Spleen (tissue), 11 donors: ENCODE data around the gene TSKU. TPM values are rescaled to one million over a fixed set of nuclear protein-coding genes. Genes with fewer than 3 reads are reported as not detected.
"Not testable (repeated sequence)": the region's sequence is repeated elsewhere in the genome, so short reads cannot be mapped to it uniquely, and the experiment has no call there.

Experiments used
- DNase-seq: peaks from one replicate; pipeline ENCODE4 v3.0.0-alpha.2; 2020
- H3K27ac ChIP-seq, 8 donors: fragments of 200-600 bp; sonication (generic) in 7 of 8; 1 replicate in 4 of 8; 2 replicates in 4 of 8; pipeline versions ENCODE4 v1.5.0 to v1.8.0; 2016 to 2021; ENCODE audit warnings: inconsistent platforms in 4 of 8, mild to moderate bottlenecking in 4 of 8, moderate library complexity in 1 of 8
- H3K27me3 ChIP-seq, 7 donors: fragments of 200-600 bp; sonication (generic) in 6 of 7; replicated peaks in 1 of 7; 1 replicate in 4 of 7; 2 replicates in 3 of 7; pipeline versions ENCODE4 v1.5.0 to v1.8.0; 2016 to 2021; ENCODE audit warnings: inconsistent platforms in 3 of 7, mild to moderate bottlenecking in 1 of 7
- H3K36me3 ChIP-seq, 6 donors: fragments of 200-600 bp; sonication (generic) in 5 of 6; 1 replicate in 4 of 6; 2 replicates in 2 of 6; pipeline versions ENCODE4 v1.5.0 to v1.8.0; 2016 to 2021; ENCODE audit warnings: inconsistent platforms in 2 of 6
- H3K4me1 ChIP-seq, 6 donors: fragments of 200-600 bp; sonication (generic) in 5 of 6; 1 replicate in 3 of 6; 2 replicates in 3 of 6; pipeline versions ENCODE4 v1.5.0 to v1.8.0; 2016 to 2021; ENCODE audit warnings: inconsistent platforms in 3 of 6
- H3K4me3 ChIP-seq, 8 donors: fragments of 200-600 bp; sonication (generic) in 7 of 8; 1 replicate in 4 of 8; 2 replicates in 4 of 8; pipeline versions ENCODE4 v1.5.0 to v1.8.0; 2016 to 2021; ENCODE audit warnings: inconsistent platforms in 4 of 8, mild to moderate bottlenecking in 4 of 8, moderate library complexity in 2 of 8
- H3K9me3 ChIP-seq, 8 donors: fragments of 200-600 bp; sonication (generic) in 7 of 8; 1 replicate in 4 of 8; 2 replicates in 4 of 8; pipeline versions ENCODE4 v1.5.0 to v1.8.0; 2016 to 2021; ENCODE audit warnings: inconsistent platforms in 4 of 8
- POLR2A ChIP-seq, 3 donors: fragments of 450-650 bp; IDR thresholded peaks; one replicate each; pipeline ENCODE4 v1.5.1; 2017; ENCODE audit warnings: antibody characterized with exemption in 3 of 3, mild to moderate bottlenecking in 1 of 3
- POLR2AphosphoS5 ChIP-seq, 3 donors: sonication (generic); formaldehyde crosslinking; IDR thresholded peaks; one replicate each; pipeline ENCODE4 v1.5.1; 2017; ENCODE audit warnings: antibody characterized with exemption in 3 of 3
- WGBS, 5 donors: extraction: QIAGEN DNeasy Blood & Tissue Kit in 3 of 5; methylation state at CpG; one replicate each; pipeline versions ENCODE4 v1.1.5 to v1.1.7; 2013 to 2018; 5-methylcytosine and 5-hydroxymethylcytosine counted together
- intact Hi-C: fragments of 100-400 bp; cut with DNase I; formaldehyde crosslinking; loops from one replicate; pipeline ENCODE4 v1.15.0; 2023; ENCODE audit warnings: low total_unique reads
- polyA plus RNA-seq, 3 donors: library from polyadenylated mRNA; stranded (reverse); fragments of 200-250 nt; gene quantifications; one replicate each; pipeline ENCODE4 v1.2.1, GENCODE V29; 2013
- total RNA-seq, 7 donors: library from RNA; depleted of rRNA in 3 of 7; stranded (reverse); fragments of >200 nt in 3 of 7; fragmentation: NEBNext Ultra II Directional in 4 of 7; extraction: Animal tissue kit (Norgen Biotek cat#: 25700) in 4 of 7; gene quantifications; one replicate each; pipeline versions ENCODE4 v1.1.0 to v1.2.1, GENCODE V29; 2016 to 2021
- TF ChIP-seq, protein P1 (sequence below), 11 experiments: fragments of 200-600 bp in 7 of 11; fragments of 450-650 bp in 4 of 11; sonication (generic) in 4 of 11; IDR thresholded peaks in 8 of 11; conservative IDR thresholded peaks in 3 of 11; 1 replicate in 7 of 11; 2 replicates in 4 of 11; pipeline versions ENCODE4 v1.4.0 to v1.8.0; 2016 to 2021; ENCODE audit warnings: antibody characterized with exemption in 11 of 11, inconsistent platforms in 4 of 11, mild to moderate bottlenecking in 1 of 11
- donor health status: healthy with polysubstance abuse.
- donor health status: DM: no; HTN: no; CAD: no; lungs with moderate emphysema.
- donor health status: DM: no; HTN: no; CAD: no.
- donor health status: Bipolar disorder and iron deficiency.
- donor health status: healthy.
- donor health status: DM: no; HTN: no; CAD: no.
- donor health status: DM: yes; HTN: yes; CAD: no.

The TSKU gene
- total and polyA plus RNA-seq, 10 donors: 1.1 to 18.6 (median 11.4) TPM

DNA sequence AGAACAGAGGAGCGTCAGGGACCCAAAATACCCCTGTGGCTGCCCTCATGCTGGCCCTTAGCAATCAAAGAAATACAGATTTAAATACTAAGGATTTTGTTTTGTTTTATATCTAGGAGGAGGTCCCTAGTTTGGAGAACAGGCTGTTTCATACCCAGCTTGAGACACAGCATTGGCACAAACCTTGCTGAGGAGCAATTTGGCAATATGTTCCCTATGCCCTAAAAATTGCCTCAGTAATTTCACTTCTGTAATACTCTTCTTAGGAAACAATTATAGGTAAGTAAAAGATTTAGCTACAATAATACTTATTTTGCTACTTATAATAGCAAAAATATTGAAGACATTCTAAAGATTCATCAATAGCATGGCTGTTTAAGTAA, 37.0 kb downstream of the TSKU start:
- TF ChIP-seq POLR2AphosphoS5 (IDR thresholded peaks at IDR 0.05) (no peak), POLR2A (IDR thresholded peaks at IDR 0.05) (no peak)
- TF ChIP-seq, protein P1, sequence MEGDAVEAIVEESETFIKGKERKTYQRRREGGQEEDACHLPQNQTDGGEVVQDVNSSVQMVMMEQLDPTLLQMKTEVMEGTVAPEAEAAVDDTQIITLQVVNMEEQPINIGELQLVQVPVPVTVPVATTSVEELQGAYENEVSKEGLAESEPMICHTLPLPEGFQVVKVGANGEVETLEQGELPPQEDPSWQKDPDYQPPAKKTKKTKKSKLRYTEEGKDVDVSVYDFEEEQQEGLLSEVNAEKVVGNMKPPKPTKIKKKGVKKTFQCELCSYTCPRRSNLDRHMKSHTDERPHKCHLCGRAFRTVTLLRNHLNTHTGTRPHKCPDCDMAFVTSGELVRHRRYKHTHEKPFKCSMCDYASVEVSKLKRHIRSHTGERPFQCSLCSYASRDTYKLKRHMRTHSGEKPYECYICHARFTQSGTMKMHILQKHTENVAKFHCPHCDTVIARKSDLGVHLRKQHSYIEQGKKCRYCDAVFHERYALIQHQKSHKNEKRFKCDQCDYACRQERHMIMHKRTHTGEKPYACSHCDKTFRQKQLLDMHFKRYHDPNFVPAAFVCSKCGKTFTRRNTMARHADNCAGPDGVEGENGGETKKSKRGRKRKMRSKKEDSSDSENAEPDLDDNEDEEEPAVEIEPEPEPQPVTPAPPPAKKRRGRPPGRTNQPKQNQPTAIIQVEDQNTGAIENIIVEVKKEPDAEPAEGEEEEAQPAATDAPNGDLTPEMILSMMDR (IDR thresholded peaks at IDR 0.05 in 8 of 11, conservative IDR thresholded peaks at IDR 0.05 in 3 of 11): no peak

DNA sequence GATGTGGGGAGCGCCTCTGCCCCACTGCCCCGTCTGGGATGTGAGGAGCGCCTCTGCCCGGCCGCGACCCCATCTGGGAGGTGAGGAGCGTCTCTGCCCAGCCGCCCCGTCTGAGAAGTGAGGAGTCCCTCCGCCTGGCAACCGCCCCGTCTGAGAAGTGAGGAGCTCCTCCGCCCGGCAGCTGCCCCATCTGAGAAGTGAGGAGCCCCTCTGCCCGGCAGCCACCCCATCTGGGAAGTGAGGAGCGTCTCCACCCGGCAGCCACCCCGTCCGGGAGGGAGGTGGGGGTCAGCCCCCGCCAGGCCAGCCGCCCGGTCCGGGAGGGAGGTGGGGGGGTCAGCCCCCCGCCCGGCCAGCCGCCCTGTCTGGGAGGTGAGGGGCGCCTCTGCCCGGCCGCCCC, 38.2 kb downstream of the TSKU start:
- H3K36me3 ChIP-seq, H3K27me3 ChIP-seq, intact Hi-C loops, H3K27ac ChIP-seq, H3K4me3 ChIP-seq, DNase-seq: not testable (repeated sequence)
- Histone ChIP-seq H3K4me1 (peaks cover 0 to 48% (median 27%) of the 10 kb centered on the region in 6 donors), H3K9me3 (peaks cover 0 to 10% (median 8%) of the 10 kb centered on the region in 8 donors)
- 94 to 97% (median 94%) methylated on average over 14 to 29 of the region's 29 CpGs for WGBS, 5 donors

More for the DNA sequence above, 37.0 kb downstream of the TSKU start:
- intact Hi-C loops: no loop called here
- DNase-seq: no peak
- Histone ChIP-seq H3K4me3 (no peak overlapping the region), H3K36me3 (no peaks in the 10 kb centered on the region), H3K9me3 (peaks cover 3 to 23% (median 21%) of the 10 kb centered on the region in 8 donors), H3K27ac (peak overlapping the region in 5 of 8 donors; percentile 34 to 67 (median 57)), H3K4me1 (peaks cover 0 to 38% (median 18%) of the 10 kb centered on the region in 6 donors), H3K27me3 (no peaks in the 10 kb centered on the region)
- 67 to 80% (median 70%) methylated on average over 1 of the region's 1 CpG for WGBS, 5 donors

DNA sequence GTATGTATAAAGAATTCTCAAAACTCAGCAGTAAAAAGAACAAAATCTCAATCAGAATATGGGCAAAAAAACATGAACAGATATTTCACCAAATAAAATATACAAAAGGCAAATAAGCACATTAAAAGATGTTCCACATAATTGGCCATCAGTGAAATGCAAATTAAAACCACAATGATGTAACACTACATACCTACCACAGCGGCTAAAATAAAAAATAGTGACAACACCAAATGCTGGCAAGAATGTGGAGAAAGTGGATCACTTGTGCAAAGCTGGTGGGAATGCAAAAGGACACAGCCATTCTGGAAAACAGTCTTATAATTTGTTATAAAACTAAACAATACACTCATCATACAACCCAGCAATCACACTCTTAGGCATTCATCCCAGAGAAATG, 39.2 kb downstream of the TSKU start:
- peaks cover 0 to 48% (median 27%) of the 10 kb centered on the region in 6 donors for H3K4me1 ChIP-seq
- WGBS, 5 donors: 42 to 78% (median 55%) methylated on average over 1 of the region's 1 CpG
- no peak for DNase-seq
- H3K4me3 ChIP-seq: no peak overlapping the region
- H3K27ac ChIP-seq: no peak overlapping the region
- H3K27me3 ChIP-seq: no peaks in the 10 kb centered on the region
- no peaks in the 10 kb centered on the region for H3K36me3 ChIP-seq
- intact Hi-C loops: no loop called here
- H3K9me3 ChIP-seq: peaks cover 0 to under 1% (median 0%) of the 10 kb centered on the region in 8 donors
- TF ChIP-seq POLR2AphosphoS5 (IDR thresholded peaks at IDR 0.05): no peak
- TF ChIP-seq, protein P1 (IDR thresholded peaks at IDR 0.05 in 8 of 11, conservative IDR thresholded peaks at IDR 0.05 in 3 of 11): no peak
- no peak for TF ChIP-seq POLR2A (IDR thresholded peaks at IDR 0.05)

DNA sequence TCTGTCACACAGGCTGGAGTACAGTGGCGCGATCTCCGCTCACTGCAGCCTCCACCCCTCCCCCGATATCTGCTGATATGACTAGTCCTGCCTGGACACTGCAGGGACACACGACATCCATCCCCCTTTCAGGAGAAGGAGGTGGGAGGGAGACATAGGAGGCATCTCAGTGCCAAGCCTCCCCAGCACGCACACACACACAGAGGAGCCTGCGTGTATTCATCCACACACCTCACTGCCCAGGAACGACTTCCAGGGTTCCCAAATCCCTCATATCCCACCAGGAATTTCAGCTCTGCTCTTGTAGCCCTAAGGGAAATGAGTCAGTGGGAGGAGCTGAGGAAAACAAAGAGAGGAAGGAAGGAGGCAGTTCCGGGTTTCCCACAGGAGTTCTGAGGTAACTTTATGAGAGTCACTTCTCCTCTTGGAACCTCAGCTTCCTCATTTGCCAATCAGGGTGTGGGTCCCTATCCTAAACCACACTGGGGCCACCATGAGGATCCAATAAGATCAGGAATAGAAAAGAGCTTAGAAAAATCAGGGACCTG, 40.4 kb downstream of the TSKU start:
- Histone ChIP-seq H3K4me1 (peaks cover 0 to 48% (median 27%) of the 10 kb centered on the region in 6 donors), H3K36me3 (no peaks in the 10 kb centered on the region), H3K27me3 (no peaks in the 10 kb centered on the region), H3K27ac (peak overlapping the region; percentile 55 to 84 (median 75)), H3K9me3 (no peaks in the 10 kb centered on the region), H3K4me3 (peak overlapping the region in 2 of 8 donors; percentile 19 to 42)
- intact Hi-C loops: no loop called here
- peak in 2 of 3 donors; percentile 55 to 64 for TF ChIP-seq POLR2AphosphoS5 (IDR thresholded peaks at IDR 0.05)
- TF ChIP-seq, protein P1 (IDR thresholded peaks at IDR 0.05 in 8 of 11, conservative IDR thresholded peaks at IDR 0.05 in 3 of 11): no peak
- DNase-seq: no peak
- 37 to 59% (median 56%) methylated on average over 9 of the region's 9 CpGs for WGBS, 5 donors
